Measurements from ENCODE around the gene FBXO46.

Gene FBXO46

GRCh38 chr19:45768984-45769782 is 38.5 kb upstream of the FBXO46 start, which contains the start of gene SIX5 (continued):
- TF ChIP-seq ZNF324 (tag by site-specific recombination; IDR thresholded peaks at IDR 0.05) (0 out of 2 replicates have a peak, but pooled peaks have one; percentile 27), ZNF335 (tag by site-specific recombination; conservative IDR thresholded peaks at IDR 0.05) (peak; percentile 81), ZNF664 (tag by site-specific recombination; IDR thresholded peaks at IDR 0.05) (0 out of 2 replicates have a peak, but pooled peaks have one; percentile 25), ZNF561 (tag by site-specific recombination; IDR thresholded peaks at IDR 0.05; ENCODE audit: borderline replicate concordance) (peak; percentile 85), ZNF585B (tag by site-specific recombination; IDR thresholded peaks at IDR 0.05) (no peak), PRDM1 (tag by site-specific recombination; IDR thresholded peaks at IDR 0.05) (0 out of 2 replicates have a peak, but pooled peaks have one; percentile 65), ZNF169 (tag by site-specific recombination; IDR thresholded peaks at IDR 0.05) (0 out of 2 replicates have a peak, but pooled peaks have one; percentile 56), CTCF (tag by site-specific recombination; IDR thresholded peaks at IDR 0.05) (peak; percentile 50; the same call in 1 of the 2 replicates), ZNF449 (tag by site-specific recombination; IDR thresholded peaks at IDR 0.05) (no peak), ZNF629 (tag by site-specific recombination; IDR thresholded peaks at IDR 0.05) (peak; percentile 53), SETDB1 (IDR thresholded peaks at IDR 0.05; ENCODE audit: insufficient read length, low read length) (no peak), WT1 (tag by site-specific recombination; IDR thresholded peaks at IDR 0.05) (peak; percentile 62), ZNF677 (tag by site-specific recombination; IDR thresholded peaks at IDR 0.05) (no peak), ZNF600 (tag by site-specific recombination; IDR thresholded peaks at IDR 0.05) (no peak), ZNF660 (tag by site-specific recombination; IDR thresholded peaks at IDR 0.05) (peak; percentile 66), SP3 (tag by site-specific recombination; IDR thresholded peaks at IDR 0.05) (peak; percentile 96), ZNF350 (tag by site-specific recombination; IDR thresholded peaks at IDR 0.05) (no peak), ZNF776 (tag by site-specific recombination; IDR thresholded peaks at IDR 0.05; ENCODE audit: borderline replicate concordance) (no peak), GLIS2 (tag by site-specific recombination; IDR thresholded peaks at IDR 0.05) (peak; percentile 85), ZIC2 (tag by site-specific recombination; IDR thresholded peaks at IDR 0.05) (peak; percentile 67), ZBTB26 (tag by site-specific recombination; optimal IDR thresholded peaks at IDR 0.05) (peak; percentile 88), ZNF416 (tag by site-specific recombination; IDR thresholded peaks at IDR 0.05) (no peak), ZNF157 (tag by site-specific recombination; IDR thresholded peaks at IDR 0.05) (no peak), ZNF112 (tag by site-specific recombination; IDR thresholded peaks at IDR 0.05) (no peak), ZSCAN23 (tag by site-specific recombination; IDR thresholded peaks at IDR 0.05) (peak; percentile 79; the same call in 1 of the 2 replicates), ZNF2 (tag by site-specific recombination; IDR thresholded peaks at IDR 0.05) (peak; percentile 75; the same call in 1 of the 2 replicates), PRDM10 (tag by site-specific recombination; IDR thresholded peaks at IDR 0.05) (no peak; the same call in none of the 2 replicates), MZF1 (tag by site-specific recombination; IDR thresholded peaks at IDR 0.05; ENCODE audit: borderline replicate concordance) (no peak; the same call in 1 of the 2 replicates), PBX3 (CRISPR knock-in tag; IDR thresholded peaks at IDR 0.05) (peak; percentile 77; the same call in 1 of the 2 replicates), KLF10 (tag by site-specific recombination; IDR thresholded peaks at IDR 0.05) (peak; percentile 99), MYNN (tag by site-specific recombination; IDR thresholded peaks at IDR 0.05; ENCODE audit: borderline replicate concordance) (no peak)

Data from HEK293 (cell line).